CD4-positive, alpha-beta T cell treated with Interleukin-6 for 4 hours (primary cell): ENCODE measurements around the gene PABPN1L.
"Not testable (repeated sequence)": the region's sequence is repeated elsewhere in the genome, so short reads cannot be mapped to it uniquely, and the experiment has no call there.

Experiments
- DNase-seq: peaks from one replicate; pipeline ENCODE4 v3.0.0-alpha.2; 2020; ENCODE audit warnings: mixed read lengths

Gene PABPN1L

DNA sequence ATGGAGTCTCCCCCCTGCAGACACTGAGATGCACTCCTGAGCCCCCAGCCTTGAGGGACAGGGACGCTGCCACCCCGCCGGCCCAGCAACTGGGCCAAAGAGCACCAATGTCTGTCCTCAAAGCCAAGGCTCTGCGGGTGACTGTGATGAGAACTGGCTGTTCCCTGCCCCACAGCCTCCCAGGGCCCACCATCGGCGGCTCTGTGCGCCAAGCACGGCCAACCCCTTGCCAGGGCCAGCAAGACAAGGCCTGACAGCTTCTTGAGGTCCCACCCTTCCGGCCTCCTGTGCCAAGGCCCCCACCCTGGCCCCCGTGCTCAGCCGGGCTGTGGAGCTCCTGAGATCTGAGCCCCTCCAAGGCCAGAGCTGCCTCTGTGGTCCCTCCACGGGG lies 34.2 kb upstream of the PABPN1L start:
- no peak for DNase-seq

DNA sequence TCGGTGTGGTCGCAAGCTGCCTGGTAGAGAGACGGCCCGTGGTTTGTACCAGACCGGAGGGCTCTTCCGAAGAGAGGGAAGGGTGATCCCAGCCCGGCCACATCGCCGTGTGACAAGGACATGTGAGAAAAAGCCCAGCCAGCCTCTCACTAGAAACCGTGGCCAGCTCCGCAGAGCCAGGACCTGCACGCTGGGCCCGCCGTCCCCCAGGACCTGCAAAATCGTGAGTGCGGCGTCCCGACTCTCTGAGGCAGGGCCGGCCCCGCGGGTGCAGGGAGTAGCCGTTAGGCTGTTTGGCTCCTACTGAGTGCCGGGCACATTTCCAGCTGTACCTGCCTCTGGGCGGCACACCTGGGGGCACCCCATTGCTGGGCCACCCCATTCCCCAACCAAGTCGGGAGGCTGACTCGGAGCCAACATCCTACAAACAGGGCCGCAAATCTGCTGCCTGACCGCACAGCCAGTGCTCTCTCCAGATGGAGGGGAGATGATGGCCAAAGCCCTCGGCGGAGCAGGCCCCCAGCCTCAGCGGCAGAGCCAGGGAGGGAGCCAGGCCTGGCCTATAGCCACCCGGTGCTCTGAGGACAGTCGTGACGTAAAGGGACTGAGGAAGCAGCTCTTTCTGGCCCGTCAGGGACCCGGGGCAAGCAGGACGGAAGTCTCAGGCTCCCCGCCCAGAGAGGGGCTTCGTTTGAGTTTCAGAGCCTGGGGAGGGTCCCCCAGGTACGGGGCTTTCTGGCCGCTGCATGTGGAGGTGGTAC lies 33.6 kb upstream of the PABPN1L start:
- DNase-seq: no peak

DNA sequence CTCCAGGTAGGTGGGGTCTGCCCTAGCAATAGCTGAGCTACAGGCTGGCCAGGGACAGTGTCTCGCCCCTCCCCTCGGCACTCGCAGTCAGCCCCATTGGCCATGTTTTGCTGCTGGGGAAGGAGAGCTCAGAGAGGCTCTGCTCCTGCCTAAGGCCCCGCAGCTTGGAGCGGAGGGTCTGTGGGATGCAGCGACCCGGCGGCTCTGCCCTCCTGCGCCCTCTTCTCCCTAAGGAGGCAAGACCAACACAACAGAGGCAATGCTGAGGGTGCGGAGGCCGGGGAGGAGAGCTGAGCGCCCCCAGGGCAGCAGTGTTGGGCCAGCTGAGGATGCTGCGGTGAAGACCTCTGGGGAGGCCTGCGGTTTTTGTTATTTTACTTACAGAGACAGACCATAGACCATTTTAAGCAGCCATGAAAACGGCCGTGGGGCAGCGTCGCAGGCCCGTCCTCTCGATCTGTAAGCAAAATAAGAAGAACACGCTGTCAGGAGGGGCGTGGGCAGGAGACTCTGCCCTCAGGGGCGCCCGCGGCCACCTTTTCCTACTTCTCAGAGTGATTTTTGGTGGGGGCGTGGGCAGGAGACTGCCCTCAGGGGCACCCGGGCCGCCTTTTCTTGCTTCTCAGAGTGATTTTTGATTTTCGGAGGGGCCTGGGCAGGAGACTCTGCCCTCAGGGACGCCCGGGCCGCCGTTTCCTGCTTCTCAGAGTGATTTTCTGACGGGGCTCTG lies 31.4 kb upstream of the PABPN1L start:
- no peak for DNase-seq

DNA sequence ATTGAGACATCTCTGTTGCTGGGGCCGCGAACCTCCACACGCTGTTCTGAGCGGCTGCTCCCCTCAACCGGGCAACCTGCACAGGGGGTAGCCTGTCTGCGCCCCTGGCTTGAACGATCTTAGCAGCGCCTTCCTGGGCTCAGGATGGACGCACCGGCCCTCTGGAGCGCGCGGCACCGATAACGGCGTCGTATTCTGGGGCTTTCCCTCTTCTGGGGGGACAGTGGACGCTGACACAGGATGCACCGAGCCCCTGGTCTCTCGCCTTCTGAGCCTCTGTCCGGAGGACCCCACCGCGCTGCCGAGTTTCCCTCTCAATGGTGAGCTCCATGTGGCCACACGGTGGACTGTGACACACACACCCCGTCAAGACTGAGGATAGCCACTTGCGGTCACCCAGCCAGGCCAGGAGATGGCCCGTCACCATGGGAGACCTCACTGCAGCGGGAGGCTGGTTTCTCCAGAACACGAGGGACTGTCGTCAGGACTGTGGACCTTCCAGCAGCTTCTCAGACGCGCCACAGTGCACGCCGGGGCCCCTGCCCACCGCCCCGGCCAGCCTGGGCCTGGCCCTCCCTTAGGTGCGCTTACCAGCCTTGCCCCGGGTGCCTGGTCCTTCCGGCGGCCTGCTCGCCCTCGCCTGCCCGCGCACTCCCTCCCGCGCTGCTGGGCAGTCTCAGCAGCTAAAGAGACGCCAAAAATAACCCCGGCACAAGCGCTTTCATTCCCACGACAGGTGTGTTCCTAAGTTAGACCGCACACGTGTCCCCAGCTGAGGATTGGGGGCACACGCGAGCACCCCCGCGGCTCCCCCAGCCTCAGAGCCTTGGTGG lies 30.0 kb upstream of the PABPN1L start:
- DNase-seq: no peak

DNA sequence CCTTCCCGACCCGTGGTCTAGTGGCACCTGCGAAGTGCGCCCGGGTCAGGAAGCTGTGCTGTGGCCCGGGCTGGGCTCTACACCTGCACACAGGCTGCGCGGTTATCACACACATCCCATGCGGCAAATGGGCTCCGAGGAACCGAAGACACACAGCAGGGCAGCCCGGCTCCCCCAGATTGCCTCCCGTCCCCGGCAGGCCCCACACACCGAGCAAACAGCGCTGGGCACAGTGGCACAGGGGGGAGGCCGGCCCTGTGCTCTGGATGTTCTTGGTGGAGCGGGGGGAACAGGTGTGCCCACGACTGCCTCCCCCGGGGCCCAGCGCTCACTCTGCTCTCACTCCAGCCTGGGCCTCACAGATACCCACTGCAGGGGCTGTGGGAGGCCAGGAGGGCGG lies 28.9 kb upstream of the PABPN1L start:
- no peak for DNase-seq

DNA sequence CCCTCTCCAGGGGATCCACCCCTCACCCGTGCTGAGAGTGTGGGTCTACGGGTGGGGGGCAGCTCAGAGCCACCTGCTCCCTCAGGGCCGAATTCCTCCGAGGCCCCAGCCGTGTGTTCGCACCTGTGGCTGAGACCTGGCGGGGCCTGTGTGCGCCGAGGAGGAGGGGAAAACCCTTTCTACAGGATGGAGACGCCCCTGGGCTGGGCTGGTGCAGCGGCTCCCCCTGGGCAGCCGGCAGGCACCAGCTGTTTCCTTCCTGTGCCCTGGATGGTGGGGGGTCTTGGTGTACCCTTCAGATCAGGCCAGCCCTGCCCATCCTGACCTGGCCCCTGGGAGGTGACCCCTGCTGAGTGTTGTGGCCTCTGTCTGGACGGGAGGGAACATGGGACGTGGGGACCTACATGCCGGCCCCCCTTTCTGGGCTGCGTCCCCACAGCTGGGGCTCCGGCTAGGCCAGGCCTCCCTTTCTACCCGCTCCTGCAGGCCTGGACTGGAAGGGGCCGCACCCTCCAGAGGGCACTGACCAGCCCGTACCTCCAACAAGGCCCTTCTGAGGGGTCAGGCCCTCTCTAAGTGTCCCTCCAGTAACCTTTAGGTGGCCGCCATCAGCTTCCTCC lies 28.3 kb upstream of the PABPN1L start:
- DNase-seq: no peak

DNA sequence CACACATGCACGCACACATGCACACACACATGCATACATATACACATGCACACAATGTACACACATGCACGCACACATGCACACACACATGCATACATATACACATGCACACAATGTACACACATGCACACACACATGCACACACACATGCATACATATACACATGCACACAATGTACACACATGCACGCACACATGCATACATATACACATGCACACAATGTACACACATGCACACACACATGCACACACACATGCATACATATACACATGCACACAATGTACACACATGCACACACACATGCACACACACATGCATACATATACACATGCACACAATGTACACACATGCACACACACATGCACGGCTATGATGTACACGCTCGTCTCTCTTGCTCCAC lies 27.8 kb upstream of the PABPN1L start:
- DNase-seq: not testable (repeated sequence)

DNA sequence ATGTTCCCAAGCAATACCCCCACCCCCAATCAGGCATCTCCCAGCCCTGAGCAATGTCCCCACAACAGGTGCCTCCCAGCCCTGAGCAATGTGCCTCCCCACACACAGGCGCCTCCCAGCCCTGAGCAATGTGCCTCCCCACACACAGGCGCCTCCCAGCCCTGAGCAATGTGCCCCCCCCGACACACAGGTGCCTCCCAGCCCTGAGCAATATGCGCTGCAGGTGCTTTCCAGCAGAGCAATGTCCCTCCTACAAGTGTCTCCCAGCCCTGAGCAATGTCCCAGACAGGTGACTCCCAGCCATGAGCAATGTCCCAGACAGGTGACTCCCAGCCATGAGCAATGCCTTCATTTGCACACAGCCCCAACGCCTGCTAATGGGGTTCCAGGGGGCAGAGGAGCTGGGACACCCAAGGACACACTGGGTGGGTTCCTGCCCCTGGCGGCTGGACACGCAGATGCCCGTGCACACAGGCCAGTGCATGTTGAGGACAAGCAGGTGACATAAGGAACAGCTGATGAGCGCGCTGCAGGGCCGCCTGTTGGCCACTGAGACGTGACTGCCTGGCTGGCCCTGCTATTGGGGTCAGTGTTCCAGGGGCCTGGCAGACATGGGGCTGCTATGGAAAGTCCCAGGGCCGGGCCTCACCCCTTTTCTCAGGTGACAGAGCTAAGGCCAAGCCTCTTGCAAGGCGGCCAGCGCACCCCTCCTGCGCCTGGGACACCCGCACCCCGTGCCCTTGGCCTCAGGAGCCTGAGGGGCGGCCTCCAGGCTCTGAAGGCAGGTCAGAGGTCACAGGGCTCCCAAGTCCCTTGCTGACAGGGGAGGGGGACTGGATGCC lies 26.9 kb upstream of the PABPN1L start:
- DNase-seq: no peak

DNA sequence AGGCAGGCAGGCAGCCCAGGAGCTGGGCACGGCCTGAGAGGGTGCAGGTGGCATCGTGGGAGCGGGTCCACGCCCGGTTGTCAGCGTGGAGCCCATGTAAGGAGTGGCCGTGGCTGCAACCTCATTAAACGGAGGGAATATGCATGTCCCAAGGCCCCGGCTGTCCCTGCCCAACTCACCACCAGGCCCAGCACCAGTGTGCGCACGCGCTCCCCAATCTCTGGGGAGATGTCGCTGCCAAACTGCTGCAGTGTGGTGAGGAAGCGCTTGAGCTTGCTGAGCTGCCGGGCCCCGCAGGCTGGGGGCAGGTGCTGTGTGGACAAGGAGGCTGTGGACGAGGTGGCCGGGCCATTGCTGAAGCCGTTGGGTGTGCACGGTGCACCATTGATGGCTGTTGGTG lies 25.6 kb upstream of the PABPN1L start:
- DNase-seq: no peak

DNA sequence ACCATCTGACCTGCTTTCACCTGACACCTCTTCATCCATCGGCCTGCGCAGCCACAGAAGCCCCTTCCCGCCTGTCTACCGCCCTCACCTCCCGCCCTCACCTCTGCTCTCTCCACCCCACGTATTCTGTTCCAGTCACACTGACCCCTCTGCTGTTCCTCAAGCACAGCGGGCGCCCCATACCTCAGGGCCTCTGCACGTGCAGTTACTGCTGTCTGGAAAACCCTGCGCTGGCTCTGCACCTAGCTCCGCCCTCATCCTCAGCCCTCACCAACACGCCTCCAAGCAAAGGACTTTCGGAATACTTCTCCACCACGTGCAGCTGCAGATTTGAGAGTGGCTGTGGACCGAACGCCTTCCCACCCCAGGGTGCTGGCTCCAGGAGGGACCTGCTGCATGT lies 24.6 kb upstream of the PABPN1L start:
- DNase-seq: no peak

DNA sequence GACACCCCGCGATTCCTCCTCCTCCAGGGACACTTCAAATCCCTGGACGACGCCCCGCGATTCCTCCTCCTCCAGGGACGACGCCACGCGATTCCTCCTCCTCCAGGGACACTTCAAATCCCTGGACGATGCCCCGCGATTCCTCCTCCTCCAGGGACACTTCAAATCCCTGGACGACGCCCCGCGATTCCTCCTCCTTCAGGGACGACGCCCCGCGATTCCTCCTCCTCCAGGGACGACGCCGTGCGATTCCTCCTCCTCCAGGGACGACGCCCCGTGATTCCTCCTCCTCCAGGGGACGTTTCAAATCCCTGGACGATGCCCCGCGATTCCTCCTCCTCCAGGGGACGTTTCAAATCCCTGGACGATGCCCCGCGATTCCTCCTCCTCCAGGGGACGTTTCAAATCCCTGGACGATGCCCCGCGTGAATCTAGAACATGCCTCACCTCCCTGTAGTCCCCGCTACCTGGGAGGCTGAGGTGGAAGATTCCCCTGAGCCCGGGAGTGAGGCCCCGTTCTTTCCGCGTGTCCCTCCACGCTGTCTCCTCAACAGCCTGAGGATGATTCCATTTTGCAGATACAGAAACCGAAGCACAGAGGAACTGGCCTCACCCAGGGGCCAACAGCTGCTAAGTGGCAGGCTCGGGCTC lies 23.4 kb upstream of the PABPN1L start:
- not testable (repeated sequence) for DNase-seq

DNA sequence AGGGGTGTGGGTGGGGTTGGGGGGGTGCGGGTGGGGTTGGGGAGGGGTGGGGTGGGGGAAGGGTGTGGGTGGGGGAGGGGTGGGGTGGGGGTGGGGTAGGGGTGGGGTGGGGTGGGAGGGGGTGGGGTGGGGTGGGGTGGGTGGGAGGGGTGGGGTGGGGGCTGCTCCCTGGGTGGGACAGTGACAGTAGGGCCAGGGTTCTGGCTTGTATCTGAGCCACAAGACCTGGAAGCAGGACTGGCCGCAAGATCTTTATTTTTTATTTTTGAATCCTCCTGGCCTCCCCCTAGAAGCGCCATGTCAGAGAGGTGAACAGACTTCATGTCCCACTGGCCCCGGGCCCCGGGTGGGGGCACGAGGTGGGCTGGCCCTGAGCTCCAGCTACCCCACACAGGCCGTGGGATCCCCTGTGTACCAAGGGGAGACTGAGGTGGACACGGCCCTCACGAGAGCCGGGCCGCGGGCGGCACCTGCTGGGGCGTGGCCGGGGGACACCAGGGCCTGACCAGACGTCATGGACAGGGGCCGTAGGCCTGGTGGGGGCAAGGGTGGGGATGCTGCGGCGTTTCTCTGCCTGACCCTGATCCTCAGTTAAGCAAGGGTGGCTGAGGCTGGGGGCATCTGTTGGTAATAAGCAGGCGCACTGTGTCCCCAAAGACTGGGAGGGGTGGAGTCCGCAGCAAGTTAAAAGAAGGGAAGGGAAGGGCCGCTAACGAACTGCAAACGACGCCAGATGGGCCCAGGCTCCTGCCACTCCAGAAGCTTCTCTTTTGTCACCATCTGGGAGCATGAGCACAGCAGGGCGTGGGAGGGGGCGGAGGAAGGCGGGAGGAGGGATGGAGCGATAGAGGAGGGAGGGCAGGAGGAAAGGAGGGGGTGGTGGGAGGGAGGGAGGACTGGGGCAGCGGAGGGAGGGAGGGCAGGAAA lies 22.3 kb upstream of the PABPN1L start:
- no peak for DNase-seq

DNA sequence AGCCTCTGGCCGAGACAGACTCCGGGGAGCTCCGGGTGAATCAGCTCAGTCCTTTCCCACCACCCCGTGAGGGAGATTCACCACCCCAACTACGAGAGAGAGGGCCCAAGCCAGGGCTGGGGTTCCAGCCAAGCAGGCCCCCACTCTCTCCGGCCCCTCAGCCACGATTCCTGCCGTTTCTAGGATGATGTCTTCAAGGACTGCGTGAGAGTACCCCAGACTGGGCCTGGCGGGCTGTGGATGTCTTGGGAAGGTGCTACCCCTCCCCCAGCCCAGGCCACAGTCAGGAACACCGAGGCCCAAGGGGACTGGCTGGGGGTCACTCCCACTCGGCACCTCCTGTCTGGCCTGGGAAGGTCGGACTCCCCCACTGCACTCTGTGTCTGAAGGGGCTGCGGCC lies 21.6 kb upstream of the PABPN1L start:
- DNase-seq: no peak

DNA sequence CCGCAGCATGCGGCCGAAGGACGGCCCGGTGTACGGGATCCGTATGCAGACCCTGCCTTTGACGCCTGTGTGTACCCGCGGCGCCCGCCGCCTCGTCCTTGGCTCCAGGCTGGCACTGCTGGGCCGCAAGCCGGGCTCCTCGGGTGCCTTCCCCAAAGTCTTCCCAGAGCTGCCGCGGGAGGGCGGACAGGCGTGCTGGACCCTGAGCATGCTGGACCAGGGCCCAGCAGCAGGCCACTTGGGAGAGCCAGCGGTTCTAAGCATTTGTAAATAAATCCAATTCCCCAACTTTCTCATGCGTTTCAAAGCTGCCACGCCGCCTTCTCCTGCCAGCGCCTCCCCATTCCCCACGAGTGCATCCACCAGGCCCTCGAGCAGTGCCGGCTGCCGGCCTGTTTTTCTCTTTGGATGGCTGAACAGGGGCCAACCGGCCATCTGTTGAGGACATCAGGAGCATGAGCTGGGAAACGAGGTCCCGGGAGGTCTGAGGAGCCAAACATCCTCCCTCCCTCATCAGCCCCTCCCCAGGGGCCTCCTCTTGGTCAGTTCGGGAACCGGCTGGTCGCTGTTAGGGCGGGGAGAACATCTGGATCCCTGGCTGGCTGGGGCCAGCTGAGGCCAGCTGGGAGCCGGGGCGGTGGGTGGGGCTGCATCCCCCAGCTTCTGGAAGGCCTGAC lies 20.5 kb upstream of the PABPN1L start:
- no peak for DNase-seq

DNA sequence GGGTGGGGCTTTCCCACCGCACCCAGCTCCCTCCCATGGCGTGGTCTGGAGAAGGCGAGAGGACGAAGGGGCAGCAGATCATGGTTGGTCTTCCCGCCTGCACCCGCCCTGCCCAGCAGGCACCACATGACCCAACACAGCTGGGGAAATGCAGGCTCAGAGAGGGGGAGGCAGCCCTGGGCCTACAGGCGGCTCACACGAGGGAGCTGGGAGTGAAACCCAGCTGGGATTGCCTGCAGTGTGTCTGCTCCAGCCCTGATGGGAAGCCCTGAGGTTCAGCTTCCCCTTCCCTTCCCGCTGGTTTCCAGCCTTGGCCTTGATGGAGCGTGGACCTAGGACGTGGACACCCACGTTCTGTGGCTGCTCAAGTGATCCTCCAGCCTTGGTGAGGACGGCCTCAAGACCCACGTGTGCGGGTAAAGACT lies 20.0 kb upstream of the PABPN1L start:
- no peak for DNase-seq

DNA sequence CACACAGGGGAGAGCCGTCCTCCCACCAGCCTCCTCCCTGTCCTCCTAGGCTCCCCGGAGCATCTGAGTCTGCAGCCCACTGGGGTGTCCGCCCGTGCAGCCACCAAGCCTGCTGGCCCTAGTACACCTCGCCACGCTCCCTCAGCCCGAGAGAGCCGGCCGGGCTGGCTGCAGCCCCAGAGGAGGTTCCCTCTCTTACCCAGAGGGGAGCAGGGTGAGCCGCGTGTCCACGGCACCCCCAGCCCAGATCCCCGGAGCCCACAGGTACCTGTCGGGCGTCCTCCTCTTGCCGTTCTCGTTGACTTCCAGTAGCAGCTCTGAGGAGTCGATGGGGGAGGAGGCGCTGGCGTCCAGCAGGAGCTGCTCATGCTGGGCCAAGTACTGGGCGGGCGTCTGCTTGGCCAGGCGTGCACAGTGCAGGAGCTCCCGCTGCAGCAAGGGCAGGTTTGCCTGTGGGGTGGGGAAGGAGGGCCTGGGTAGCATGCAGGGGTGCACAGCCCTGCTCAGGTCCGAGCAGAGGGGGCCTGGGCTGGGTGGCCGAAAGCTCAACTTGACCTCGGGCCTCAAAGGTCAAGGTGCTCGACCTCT lies 19.3 kb upstream of the PABPN1L start:
- DNase-seq: no peak

DNA sequence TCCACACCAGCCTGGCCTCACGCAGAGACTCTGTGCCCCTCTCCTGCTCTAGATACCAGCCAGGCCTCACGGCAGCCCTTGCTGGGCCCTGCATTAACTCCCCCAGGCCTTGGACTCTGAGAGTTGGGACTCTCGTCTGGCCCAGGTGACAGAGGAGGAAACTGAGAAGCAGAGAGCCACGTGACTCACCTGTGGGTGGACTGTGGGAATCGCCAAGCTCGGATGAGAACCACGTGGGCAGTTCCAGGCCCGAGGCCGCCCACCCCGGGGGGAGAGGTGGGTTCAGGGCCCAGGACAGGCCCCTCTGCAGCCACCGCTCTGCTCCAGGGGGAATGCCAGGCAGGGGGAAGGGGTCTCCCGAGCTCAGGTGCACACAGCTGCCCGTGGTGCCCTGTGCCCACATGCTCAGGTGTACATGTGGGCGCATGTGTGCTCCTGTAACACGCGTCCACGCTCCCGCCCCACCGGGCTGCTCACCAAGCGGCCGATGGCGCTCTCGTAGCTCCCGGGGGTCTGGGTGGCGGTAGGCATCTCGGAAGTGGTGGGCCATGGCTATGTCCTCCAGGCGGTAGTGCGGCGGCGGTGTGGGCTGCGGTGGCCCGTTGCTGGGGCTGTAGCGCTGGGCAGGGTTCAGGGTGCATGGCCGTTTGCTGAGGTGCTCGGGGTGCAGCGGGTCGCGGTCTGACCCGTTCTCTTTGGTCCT lies 18.3 kb upstream of the PABPN1L start:
- no peak for DNase-seq

DNA sequence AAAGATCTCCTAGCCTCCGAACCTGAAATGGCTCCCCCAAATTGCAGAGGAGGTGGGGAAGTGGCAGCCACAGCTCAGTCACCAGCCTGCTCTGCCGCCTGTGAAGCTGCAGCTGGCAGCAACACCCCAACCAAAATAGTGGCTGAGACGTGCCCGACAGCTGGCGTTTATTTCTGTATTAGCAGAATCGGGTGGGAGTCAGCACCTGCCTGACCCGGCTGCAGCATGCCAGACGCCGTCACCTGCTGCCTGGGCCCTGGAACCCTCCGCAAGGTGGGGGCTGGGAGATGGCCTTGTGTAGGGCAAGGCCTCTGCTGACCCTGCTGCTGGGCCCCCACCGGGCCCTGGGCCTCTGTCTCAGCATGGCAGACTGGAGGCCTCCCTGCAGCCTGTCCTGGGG lies 17.5 kb upstream of the PABPN1L start:
- DNase-seq: no peak
